Dermis microvascular lymphatic vessel endothelial cell (primary cell): ENCODE data around the gene TSPAN6. TPM values are rescaled to one million over a fixed set of nuclear protein-coding genes. Genes with fewer than 3 reads are reported as not detected.

Experiments used
- DNase-seq, 2 donors: peaks; one replicate each; pipeline versions ENCODE4 v3.0.0 to v3.0.0-alpha.2; 2010; ENCODE audit warnings: low read depth in 2 of 2
- total RNA-seq: library from RNA; depleted of rRNA; stranded (reverse); fragments of >200 nt; gene quantifications from 2 replicates; pipeline ENCODE4 v1.2.1, GENCODE V29; 2014

TSPAN6 gene, protein sequence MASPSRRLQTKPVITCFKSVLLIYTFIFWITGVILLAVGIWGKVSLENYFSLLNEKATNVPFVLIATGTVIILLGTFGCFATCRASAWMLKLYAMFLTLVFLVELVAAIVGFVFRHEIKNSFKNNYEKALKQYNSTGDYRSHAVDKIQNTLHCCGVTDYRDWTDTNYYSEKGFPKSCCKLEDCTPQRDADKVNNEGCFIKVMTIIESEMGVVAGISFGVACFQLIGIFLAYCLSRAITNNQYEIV
- total RNA-seq, result 42.2 and 67.5 TPM in 2 replicates

DNA sequence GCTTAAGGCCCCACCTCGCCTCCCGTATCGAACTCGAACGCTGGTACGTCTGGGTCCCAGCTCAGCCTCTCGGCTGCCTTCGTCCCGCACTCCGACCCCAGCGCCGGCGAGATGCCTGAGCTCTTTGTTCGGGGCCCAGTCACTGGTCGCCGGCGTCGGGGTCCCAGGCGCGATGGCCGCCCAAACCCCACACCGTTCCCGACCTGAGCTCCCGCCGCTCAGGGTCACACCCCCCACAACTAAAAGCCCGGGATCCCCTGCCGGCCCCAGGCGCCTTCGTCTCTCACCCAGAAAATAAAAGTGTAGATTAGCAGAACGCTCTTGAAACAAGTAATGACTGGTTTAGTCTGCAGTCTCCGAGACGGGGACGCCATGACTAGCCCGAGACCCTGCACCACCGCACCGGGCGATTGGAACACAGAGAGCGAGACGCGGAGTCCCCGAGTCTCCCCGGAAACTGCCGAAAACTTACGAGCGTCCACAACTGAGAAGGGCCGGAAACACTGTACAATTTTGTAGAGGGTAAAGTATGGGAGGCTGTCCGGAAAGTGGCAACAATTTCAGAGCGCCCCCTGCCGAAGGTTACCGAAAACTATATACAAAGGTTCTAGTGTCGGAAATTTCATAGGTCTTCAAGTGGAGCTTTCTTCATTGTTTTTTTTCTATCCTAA, at the start of gene TSPAN6:
TSPAN6 (minus strand) TSS at position 486 of the 671 bp plus-strand sequence; CDS start at position 374, 112 bp downstream.
- peak in 1 of 2 donors; percentile 69 for DNase-seq

DNA sequence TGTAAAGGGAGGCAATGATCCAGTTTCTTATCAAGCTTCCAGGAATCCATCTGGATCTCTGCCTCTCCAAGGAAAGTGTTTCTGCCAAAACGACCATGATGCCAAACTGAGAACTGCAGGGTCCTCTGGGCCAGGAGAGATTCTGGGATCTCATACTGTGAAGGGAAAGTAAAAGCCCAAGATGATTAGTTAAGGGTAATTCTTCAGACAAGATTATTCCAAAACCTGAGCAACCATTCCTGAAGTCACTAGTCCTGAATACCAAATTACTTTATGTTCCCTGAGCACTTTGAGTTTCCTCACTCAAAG, 49.3 kb upstream of the TSPAN6 start:
- DNase-seq, result no peak

DNA sequence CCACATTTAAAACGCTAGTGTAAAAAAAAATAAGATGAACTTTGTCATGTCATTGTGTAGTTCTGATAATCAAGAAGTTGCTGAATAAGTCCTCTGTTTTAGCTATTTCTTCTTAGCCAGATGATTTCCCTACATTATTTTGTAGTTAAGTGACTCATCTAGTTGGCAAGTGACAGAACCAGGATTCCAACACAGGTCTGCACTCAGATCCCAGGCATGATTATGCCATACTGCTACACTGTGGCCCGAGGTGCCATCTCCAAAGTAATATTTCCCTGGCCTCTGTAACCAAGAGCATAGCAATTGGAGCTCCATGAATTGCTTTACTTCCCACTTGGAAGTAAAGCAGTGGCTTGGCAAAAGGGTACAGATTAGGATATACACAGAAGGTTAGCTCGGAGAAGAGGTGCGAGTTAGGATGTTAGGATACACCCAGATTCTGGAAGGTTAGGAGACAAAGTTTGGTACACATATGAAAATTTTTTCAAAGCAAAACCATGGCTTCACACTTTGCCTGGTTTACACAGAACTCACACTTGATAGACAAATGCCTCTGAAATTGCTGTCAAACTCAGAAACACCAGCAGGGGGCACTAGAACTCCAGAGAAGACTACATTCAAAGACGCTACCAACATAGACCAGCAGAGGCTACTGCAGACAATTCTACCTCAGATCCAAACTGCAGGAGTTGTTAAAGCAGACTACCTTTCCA, 48.8 kb upstream of the TSPAN6 start:
- peak; percentile 81 to 82 for DNase-seq

DNA sequence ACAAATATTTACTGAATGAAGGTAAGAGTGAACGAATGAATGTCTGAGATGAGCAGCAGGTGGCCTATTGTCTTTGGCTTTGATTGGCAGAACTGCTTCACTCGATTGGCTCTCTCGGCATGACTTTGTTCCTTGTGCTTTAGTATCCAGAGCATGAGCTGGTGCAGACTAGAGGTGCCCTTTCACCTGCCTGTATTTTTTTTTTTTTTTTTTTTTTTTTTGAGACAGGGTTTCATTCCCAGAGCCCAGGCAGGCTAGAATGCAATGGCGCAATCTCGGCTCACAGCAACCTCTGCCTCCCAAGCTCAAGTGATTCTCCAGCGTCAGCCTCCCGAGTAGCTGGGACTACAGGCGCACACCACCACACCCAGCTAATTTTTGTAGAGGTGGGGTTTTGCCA, 46.3 kb upstream of the TSPAN6 start:
- no peak for DNase-seq

DNA sequence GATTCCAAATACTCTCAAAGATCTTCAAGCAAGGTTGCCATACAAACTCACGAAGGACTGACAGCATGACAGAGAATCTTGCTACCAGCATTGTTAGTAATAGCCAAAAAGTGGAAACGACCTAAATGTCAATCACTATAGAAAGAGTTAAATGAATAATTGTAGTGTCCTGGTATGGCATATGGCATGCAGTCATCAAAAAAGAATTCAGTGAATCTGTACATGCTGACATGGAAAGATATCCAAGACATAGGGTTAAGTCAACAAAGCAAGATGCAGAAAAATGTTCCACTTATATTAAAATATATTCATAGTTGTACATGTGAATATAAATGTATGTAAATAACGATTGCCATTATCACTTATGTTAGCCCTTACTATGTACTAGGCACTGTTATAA, 45.0 kb upstream of the TSPAN6 start:
- no peak for DNase-seq

DNA sequence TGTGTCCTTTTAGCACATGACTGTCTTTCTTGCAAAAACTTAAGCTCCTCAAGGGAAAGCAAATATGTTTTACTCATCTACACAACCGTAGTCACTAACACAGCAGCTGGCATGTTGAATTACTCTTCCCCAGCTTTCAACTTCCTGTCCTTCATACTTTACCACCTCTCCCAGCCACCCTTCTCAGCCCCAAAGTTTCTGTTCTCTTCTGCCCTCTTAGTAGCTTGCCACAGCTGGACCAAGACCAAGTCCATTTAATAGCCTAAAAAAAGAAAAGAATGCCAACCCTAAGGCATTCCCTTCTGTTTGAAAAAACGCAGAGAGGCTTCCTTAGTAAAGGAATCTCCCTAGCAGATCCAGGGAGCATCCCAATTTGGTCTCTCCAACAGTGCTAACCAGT, 44.1 kb upstream of the TSPAN6 start:
- no peak for DNase-seq

DNA sequence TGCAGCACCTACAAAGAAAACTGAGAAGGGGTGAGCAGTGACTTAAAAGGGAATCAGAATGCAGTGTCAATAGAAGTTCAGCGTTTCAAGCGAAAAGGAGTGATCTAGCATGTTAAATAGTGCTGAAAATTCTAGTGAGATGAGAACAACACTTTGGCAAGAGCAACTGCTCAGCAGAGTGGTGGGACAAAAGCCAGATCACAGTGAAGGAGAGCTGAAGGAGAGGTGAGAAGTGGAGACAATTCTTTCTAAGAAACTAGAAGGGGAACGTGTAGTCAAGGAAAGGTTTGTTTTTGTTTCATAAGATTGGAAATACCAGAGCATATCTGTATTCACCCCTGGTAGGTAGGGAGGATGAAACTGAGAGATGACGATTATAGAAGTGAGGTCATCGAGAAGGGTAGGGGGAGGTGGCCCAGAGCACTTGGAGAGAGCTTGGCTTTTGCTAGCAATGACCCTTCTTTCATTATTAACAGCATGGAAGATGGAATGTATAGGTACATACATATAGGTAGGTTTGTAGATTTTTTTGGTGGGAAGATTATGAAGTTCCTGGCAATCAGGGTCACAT, 41.1 kb upstream of the TSPAN6 start:
- no peak for DNase-seq

DNA sequence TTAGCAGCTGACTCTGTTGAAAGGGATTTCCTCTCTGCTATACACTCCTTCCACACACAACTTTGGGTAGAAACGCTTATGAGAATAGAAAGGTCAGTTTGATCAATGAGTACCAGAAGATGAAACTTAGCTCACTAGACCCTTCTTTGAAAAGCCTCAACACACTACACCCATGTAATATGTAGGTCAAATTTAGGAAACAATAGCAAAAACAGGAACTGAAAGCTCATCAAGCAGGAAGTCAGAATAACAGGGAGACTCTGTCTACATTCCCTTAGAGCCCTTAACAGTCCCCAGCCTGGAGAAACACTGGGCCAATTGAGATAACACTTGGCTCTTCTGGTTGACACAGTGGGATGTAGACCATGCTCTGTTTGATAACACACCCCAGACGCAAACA, 38.1 kb upstream of the TSPAN6 start:
- DNase-seq, result peak in 1 of 2 donors; percentile 17

DNA sequence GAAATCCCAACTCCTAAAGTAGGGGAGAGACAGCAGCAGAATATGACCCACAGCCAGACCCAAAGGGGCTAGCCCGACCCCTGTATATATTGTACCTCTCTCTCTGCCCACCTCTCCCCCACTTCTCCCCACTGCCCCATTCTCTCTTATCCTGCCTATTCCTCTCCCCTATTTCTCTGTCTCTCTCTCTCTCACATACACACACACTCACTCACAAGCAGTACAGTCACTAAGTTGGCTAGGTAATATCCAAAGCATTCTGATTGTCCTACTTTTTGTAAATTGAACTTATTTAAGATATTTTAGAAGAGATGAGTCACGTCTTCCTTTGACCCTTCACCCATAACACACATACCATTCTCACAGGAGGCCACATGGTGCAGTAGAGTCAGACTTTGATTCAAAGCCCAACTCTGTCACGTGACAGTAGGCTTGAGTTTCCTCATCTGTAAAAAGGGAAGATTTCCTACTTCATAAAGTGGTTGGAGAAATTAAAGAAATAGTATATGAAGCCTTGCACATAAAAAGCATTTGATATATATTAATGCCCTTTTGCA, 36.9 kb upstream of the TSPAN6 start:
- peak in 1 of 2 donors; percentile 79 for DNase-seq

DNA sequence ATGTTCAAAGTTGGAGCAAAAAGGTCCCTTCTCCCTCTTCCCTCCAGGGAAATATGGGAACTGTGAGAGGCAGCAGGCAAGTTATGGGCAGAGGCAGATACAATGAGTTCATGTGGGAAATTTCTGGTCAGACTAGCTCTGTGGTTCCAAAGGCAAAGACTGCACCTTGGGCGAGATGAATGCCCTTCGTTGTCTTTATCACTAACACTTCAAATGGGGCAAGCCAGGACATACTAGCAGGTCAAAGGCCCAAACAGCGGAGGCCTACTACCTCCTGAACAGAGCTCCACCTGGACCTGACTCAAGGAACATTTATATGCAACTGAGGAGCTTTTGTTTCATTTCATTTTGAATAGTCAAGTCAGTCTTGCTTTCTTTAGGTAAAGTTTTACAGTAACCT, 36.4 kb upstream of the TSPAN6 start:
- DNase-seq, result no peak

DNA sequence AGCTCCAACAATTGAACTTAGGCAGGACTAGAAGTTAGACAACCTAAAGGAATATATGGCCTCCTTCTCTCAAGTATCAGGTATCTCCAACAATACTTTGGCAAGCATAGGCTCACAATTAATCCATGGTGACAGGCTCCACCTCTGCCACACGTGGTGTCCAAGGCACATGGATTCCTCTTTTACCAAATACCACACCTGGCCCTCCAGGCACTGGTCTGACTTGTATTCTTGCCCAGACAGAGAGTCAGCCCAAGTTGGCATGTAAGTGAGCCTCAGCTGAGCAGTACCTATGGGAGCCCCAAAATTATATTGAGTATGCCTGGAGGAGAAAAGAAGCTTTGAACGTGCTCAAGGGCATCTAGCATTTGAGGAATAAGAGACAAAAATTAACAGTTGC, 27.0 kb upstream of the TSPAN6 start:
- no peak for DNase-seq

DNA sequence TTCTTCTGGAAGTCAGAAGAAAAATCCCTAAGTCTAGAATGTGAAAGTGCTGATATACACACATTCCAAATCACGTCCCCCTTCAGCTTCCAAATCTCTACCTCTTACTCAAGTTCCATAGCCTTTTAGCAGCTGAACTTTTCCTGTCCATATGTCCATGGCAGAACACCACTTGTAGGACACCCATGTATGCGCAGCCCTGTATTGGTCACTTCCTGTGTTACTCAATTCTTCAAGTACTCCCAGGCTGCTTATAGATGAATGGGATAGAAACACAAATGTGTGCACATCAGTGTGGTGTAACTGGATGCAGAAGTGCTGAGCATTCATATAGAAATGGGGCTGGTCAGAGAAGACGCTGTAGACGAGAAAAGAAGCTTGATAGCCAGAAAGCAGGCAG, 26.2 kb upstream of the TSPAN6 start:
- DNase-seq, result peak in 1 of 2 donors; percentile 46

DNA sequence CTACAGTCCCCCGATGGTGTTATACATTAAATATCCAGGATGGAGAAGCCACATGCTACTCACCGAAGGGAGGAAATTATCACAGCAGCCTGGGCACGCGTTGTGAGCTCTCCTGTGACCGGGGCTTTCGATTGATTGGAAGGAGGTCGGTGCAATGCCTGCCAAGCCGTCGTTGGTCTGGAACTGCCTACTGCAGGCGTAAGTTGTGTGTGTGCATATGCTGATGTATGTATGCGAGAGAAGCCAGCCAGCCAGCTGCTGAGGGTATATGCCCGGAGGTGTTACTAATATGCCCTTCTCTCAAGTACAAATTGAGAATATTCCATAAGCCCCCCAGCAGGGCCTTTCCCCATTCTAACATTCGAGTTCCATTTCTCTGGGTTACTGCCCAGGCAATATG, 25.6 kb upstream of the TSPAN6 start:
- DNase-seq, result no peak

DNA sequence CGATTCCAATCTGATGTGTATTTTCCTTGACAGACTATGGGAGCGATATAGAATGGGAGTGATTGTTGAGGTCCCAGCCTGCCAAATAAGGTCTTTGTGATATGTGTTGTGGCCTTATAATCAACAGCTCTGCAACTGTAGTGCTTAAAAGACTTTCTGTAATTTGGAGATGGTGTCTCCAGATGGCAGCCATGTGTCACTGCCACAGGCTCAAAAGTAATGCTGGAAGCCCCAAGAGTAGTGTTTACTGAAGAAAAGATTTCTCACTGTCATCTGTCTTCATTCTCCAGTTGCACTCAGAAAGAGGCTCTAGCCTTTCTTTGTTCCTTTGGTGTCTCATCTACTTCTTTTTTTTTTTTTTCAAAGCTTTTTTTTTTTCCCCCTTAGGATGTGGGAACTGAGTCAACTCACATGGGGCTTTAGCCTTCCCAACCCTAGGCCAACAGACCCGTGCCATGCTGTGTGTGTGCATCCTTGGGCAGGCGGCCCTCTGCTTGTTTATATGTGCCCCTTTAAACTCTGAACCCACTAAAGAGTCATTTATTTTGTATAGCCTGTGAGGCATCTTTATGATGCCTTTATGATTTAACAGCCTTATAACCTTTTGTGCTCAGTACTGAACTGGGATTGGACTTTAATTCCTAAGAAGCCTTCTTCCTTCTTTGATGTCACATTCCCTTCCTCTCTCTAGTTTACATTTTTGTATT, 23.0 kb upstream of the TSPAN6 start:
- no peak for DNase-seq

DNA sequence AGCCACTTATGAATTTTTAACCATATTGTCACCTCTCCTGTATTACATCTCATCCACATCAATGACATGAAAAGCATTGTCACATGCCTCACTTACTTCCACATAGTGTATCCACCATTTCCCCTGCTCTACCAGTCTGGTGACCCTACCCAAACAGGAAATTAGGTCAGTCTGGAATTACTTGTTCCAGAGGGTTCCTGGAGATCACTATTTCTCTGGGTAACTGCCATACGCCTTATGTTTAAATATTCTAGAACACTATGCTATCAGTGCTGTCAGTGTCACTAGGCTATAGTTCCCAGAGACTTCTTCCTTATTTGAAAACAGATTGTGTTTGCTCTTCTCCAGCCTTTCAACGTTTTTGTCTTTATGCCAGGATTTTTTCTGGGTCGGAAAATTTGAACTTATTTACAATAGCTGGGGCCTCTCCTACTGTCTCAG, 22.4 kb upstream of the TSPAN6 start:
- peak; percentile 74 to 80 for DNase-seq

DNA sequence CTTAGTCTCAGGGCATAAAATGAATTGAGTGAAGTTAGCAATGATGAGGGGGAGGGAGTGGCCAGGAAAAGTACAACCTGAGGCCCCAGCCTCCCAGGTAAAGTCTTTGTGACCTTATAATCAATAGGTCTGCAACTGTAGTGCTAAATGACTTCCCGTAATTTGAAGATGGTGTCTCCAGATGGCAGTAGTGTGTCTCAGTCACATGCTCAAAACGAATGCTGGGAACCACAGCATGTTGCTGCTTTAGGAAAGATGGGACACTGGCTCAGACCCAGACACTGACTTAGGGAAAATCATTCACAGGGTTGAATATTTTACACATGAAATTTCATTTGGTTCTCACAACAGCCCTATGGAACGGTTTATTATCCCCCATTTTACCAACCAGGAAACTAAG, 17.7 kb upstream of the TSPAN6 start:
- DNase-seq, result peak in 1 of 2 donors; percentile 45

DNA sequence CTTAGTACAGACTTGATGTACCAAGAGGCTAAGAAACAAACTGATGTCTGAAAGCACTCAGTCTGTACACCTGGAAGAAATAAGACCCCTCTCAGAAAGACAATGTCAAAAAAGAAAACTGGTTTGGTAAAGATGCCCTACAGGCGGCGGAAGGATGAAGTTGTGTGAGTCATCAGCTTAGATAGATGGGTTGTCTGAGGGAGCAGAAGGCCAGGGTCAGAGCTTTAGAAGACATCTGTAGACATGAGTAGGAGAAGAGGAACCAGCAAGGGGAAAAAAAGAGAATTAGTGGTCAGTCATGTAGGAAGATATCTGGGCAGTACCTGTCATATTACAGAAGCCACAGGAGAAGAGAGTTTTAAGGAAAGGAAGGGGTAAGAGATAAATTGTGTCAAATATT, 15.7 kb upstream of the TSPAN6 start:
- no peak for DNase-seq

DNA sequence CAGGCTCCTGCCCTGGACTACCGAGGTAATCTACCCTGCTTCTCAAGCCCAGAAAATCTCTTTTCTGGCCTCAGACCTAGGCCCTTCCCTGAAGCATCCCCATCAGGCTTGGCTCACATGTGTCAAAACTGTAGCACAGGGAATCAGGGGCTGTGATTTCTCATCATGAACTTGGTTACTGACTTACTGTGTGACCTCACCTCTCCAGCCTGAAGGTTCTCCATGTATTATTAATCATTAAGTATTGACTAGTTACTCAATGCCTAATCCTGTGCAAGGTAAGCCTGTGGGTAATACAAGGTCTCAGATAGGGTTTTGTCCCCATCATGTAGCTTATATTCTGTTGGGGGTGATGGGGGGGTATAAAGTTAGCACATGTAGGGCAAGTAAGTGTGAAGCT, 14.2 kb upstream of the TSPAN6 start:
- DNase-seq, result no peak

DNA sequence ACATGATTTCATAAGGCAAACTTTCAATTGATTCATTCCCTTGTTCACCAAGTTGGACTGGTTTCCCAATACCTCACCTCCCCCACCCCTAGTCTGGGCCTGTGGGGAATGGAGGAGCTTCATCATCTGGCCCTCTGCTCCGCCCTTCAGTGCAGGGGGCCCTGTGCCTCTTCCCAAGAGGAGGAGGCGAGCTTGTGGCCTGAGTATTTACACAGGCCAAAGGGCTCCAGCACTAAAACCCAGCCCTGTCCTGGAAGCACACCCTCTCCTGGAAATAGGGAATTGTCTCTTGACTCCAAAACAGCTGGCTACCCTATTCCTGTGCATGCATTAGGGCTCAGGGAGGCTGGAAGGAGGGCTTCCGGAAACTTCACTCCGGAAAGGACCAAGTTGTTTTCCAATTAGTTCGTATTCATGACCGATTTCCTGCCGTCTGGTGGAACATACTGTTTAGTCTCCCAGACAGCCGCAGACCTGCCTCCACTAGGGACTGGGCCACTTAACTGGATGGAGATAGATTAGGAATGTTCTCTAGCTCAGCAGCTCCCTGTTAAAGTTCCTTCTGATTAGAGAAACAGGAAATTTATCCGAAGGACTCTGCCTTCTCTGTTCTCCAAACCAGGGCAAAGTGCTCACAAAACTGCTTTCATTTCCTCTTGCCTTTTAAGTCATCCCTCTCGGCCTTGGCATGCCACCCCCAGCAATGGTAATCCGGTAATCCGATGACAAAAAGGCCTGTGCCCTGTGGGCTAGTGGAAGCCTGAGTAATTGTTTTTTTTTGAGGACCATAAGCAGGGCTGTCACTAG, 13.1 kb upstream of the TSPAN6 start:
- peak; percentile 88 to 92 for DNase-seq
